HG03457 (cell line): Measurements from ENCODE around the gene LDLRAP1.
"Not testable (repeated sequence)": the region's sequence is repeated elsewhere in the genome, so short reads cannot be mapped to it uniquely, and the experiment has no call there.

Source experiments
- ATAC-seq: cut with Tn5 transposase; IDR thresholded peaks from one replicate; pipeline ENCODE4 v1.9.1; 2021; ENCODE audit warnings: moderate number of reproducible peaks; ENCODE audit not compliant: unreplicated experiment

The LDLRAP1 gene, protein sequence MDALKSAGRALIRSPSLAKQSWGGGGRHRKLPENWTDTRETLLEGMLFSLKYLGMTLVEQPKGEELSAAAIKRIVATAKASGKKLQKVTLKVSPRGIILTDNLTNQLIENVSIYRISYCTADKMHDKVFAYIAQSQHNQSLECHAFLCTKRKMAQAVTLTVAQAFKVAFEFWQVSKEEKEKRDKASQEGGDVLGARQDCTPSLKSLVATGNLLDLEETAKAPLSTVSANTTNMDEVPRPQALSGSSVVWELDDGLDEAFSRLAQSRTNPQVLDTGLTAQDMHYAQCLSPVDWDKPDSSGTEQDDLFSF

DNA sequence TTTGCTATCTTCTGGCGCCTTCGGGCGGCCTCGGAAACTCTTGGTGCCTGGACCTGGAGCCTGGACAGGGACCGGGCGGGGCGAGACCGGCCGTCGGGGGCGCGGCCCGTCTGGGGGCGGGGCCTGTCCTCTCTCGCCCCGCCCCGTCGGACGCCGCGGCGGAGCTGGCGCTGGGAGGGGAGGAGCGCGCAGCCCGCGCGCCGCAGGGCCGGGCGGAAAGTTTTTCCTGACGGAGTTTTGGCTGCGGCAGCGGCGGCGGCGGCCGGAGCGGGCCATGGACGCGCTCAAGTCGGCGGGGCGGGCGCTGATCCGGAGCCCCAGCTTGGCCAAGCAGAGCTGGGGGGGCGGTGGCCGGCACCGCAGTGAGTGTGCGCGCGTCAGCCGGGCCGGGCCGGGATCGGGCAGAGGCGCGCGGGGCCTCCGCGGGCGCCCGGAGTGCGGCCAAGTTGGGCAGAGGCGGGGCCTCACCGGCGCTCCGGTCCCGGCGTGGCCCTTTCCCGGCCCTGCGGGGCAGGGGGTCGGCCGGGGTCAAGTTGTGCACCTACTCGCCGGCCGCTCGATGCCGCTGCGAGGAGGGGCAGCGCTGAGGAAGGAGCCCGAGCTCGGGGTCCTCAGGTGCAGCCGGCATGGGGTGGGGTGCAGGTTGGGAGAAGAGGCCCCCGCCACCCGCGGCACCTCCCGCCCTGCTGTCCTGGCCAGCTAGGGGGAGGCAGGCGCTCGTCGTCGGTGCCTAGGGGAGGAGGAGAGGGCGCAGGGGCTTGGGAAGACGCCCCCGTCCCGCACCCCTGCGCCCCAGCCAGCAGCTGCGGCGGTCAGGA is at the start of gene LDLRAP1:
LDLRAP1 (plus strand) TSS at position 182 of the 818 bp plus-strand sequence; CDS start at position 275, 93 bp downstream.
- ATAC-seq = no peak

DNA sequence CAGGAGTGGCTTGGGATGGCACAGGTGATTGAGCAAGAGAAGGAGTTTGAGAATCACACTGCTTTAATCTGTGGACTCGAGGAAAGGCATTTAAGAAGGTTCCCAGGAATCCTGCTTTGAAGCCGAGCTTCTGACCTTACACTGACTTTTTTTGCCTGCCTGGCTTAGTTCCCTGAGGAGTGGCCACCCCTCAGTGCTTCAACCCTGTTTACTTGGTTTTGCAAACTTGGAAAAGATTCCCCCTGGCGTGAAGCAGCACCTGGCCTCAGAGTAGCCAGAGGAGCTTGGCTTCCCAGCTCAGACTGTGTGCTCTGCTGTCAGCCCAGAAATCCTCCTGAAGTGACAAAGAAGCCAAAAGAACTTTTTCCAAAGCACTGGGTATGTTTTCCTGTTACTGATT is 48.5 kb upstream of the LDLRAP1 start:
- ATAC-seq = no peak

DNA sequence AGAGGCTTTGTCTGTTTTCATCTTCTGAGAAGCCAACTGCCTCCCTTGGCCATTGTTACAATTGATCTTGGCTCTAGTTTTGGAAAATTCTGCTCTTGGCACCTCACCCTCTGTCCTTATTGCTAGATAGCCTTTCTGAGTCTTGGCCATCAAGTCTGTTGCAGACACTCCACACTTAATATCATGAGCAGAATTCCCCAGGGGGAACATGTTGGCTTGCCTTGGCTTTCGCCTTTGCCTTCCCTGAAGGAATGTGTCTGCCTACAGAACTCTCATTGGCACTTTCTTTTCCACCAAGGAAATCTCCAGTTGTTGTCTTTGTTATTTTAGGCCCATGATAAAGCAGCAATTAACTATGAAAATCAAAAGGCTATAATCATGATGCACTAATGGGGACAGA is 42.7 kb upstream of the LDLRAP1 start:
- ATAC-seq = no peak

DNA sequence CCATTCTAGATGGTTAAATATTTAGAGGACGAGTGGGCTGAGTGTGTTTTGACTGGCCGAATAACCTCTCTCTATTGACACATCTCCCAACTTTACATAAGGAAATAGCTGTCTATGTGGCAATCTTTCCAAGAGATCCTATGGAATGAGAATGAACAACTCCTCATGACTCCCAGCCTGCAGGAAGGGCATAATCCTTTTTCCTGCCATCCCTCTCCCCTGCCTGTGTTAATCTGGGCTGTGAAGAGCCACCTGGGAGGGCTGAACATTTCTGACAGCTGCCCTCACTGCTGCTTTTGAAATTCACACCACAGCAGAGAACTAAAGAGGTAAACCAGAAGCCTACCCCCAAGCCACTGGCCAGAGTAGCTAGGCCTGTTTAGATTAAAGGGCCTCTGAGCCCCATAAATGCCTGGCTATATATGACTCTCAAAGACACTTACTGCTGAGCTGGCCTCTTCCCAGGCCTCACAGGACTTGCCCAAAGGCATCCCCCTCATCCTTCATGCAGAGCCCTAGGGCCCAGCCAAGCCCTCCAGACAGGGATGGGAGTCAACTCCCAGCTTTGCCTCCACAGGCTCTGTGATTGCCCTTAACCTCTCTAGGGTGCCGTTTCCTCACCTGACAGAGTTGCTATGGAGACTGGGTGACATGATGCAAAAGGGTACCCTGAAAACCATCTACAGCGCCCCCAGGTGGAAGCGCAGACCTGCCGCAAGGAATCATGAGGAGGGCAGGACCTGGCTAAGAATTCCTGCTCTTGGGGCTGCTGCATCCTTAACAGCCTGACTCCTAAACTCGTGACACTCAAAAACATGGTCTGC is 42.0 kb upstream of the LDLRAP1 start:
- ATAC-seq = no peak

DNA sequence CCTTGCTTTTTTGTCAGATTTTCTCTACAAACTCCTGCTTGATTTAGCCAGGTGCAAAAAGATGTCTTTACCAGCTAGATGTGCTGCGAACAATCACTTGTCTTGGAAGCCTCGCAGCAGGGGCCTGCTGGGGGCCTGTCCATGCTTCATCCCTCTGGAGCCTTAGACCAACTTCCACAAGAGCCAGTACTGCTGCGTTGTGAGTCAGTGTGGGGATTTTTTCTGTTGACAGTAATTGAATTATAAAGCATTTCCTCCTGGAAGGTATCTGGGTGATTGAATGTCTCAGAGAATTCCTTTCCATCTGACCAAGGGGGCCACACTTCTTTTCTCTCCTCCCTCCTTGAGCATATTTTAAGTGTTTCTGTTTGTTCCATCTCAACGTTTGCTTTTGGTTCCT is 40.4 kb upstream of the LDLRAP1 start:
- no peak for ATAC-seq

DNA sequence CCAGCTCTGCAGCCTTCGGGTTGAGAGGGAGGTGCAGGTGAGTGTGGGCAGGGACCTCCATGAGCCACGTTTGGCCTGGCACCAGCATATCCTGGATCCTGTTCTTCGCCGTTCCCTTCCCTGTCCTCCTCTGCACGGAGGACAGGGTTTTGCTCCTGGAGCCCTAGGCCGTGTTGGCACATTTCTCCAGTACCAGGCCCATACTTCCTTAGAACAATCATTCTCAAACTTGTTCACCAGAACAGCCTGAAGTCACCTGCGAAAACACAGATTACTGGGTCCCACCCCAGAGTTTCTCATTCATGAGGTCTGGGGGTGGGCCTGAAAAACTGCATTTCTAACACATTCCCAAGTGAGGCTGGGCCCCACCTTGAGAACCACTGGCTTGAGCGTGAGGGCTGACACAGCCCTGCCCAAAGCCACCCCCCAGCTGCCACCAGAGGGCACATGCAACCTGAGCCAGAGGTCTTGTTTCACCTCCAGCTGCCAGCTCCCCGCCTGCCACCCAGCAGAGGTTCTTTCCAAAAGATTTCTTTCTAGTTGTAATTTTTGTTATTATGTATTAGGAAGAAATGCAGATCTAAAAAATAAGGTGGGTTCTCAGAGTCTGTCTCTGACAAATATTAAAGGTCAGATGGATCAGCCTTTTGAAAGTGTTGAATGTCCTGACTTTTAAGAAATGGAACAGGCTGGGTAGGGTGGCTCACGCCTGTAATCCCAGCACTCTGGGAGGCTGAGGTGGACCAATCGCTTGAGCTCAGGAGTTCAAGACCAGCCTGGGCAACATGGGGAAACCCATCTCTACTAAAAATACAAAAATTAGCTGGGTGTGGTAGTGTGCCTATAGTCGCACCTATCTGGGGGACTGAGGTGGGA is 39.6 kb upstream of the LDLRAP1 start:
- ATAC-seq = no peak

DNA sequence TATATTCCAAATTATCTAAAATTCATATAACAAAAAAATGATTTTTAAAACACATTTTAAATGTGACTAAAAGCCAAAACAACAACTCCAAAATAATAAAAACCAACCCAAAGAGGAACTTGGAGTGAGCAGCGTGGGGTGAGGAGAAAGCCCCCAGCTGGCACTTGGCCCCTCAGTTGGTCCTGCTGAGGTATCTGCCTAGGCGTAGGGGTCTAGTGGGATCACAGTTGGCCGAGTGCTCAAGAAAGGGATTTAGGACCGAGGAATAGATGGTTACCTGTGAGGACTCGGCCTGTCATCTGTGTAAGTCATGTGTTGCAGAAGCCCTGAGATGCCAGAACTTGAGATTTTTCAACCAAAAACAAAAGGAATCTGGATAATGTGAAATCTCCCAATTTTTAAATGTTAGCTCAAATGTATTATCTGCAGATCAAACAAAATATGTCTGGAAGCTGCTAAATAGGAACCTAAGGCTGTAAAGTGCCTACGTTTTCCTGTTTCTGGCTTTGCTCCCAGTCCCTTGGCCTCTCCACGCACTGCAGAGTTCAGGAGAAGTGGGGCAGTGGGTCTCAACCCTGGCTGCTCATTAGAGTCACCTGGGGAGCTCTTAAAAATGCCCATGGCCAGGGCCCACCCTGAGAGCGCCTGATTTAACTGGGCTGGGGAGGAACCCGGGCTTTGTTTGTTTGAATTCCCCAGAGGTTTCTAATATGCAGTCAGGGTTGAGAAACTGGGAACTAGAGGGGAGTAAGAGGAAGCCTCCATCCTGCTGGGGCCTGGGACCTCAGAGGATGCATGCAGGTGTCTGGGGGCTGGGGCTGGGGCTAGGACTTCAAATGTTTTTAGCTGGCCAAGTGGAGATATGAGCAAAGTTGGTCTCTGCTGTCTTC is 38.5 kb upstream of the LDLRAP1 start:
- no peak for ATAC-seq

DNA sequence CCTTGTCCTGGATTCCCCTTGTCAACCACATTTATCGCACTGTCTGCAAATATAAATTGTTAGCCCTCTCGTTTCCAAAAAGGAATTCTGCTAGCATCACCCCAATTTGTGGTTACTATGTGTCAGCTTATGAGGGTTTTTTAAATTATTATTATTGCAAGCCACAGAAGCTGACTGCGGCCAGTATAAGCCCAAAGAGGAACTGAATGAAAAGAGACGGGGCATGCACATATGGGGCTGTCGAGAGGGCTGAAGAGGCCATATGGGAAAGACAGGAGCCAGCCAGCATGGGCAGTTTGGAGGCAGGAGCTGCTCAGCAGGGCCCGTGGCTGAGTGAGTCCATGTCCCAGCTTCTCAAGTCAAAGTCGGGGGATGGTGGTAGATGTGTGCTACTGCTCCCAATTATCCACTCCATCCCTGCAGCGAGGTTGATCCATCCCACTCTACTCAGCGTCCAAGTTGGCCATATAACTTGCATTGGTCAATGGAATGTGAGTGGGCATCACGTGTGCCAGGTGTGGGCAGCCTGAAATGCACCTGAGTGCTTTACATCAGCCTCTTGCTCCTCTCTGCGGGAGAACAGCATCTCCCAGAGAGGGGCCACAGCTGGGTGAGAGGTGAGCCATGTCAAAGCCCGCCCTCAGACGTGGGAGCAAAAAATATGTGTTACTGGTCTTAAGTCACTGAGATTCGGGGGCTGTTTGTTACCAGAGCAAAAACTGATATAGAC is 37.6 kb upstream of the LDLRAP1 start:
- no peak for ATAC-seq

DNA sequence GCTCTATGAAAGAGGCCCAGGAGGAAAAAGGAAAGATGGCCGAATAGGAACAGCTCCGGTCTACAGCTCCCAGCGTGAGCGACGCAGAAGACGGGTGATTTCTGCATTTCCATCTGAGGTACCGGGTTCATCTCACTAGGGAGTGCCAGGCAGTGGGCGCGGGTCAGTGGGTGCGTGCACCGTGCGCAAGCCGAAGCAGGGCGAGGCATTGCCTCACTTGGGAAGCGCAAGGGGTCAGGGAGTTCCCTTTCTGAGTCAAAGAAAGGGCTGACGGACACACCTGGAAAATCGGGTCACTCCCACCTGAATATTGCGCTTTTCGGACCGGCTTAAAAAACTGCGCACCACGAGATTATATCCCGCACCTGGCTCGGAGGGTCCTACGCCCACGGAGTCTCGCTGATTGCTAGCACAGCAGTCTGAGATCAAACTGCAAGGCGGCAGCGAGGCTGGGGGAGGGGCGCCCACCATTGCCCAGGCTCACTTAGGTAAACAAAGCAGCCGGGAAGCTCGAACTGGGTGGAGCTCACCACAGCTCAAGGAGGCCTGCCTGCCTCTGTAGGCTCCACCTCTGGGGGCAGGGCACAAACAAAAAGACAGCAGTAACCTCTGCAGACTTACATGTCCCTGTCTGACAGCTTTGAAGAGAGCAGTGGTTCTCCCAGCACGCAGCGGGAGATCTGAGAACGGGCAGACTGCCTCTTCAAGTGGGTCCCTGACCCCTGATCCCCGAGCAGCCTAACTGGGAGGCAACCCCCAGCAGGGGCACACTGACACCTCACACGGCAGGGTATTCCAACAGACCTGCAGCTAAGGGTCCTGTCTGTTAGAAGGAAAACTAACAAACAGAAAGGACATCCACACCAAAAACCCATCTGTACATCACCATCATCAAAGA is 36.6 kb upstream of the LDLRAP1 start:
- ATAC-seq = not testable (repeated sequence)

DNA sequence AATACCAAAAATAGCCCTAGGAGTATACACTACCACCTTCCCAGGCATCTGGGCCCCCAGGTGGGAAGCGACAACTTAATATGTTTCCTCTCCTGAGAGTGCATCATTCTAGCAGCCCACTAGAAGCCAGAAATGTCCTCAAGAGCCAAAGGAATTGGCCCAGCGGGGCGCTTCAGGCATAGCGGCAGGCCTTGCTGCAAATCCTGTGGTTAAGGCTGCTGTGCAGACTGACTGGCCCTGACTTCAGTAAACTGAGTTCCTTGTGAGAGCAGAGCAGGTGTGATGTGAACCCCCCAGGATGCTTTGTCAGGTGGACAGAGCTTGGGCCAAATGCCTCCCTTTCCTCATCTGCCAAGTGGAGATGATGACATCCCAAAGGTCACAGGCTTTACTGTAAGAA is 29.7 kb upstream of the LDLRAP1 start:
- no peak for ATAC-seq

DNA sequence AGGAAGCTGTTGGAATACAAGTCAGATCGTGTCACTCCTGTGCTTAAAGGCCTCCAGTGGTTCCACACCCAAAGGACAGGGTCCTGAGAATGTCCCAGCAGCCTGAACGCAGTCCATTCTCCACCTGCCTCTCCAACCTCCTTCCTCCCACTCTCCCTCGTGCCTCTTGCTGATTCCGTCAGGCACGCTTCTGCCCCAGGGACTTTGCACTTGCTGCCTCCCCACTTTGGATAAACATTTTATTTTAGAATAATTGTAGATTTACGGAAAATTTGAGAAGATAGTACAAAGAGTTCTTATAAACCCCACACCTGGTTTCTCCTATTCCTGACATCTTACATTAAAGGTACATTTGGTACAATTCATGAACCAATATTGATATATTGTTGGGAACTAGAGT is 28.4 kb upstream of the LDLRAP1 start:
- ATAC-seq = no peak

DNA sequence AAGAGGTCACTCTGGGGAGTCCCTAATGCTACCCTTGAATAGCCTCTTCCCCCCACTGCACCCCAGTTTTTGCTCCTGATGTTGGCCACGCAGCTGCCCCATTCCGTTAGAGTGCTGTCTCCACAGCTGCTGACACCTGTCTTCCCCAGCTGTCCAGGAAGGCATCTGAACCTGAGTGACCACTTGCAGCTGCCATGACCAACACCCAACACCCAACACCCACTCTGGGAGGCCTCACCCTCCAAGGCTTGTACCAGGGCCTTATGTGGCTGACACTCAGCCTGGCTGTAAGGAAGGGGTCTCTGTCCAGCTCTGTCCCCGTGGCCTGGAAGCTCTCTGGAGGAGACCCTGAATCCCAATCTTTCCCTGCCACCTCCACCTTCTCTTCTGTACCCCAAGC is 26.7 kb upstream of the LDLRAP1 start:
- no peak for ATAC-seq

DNA sequence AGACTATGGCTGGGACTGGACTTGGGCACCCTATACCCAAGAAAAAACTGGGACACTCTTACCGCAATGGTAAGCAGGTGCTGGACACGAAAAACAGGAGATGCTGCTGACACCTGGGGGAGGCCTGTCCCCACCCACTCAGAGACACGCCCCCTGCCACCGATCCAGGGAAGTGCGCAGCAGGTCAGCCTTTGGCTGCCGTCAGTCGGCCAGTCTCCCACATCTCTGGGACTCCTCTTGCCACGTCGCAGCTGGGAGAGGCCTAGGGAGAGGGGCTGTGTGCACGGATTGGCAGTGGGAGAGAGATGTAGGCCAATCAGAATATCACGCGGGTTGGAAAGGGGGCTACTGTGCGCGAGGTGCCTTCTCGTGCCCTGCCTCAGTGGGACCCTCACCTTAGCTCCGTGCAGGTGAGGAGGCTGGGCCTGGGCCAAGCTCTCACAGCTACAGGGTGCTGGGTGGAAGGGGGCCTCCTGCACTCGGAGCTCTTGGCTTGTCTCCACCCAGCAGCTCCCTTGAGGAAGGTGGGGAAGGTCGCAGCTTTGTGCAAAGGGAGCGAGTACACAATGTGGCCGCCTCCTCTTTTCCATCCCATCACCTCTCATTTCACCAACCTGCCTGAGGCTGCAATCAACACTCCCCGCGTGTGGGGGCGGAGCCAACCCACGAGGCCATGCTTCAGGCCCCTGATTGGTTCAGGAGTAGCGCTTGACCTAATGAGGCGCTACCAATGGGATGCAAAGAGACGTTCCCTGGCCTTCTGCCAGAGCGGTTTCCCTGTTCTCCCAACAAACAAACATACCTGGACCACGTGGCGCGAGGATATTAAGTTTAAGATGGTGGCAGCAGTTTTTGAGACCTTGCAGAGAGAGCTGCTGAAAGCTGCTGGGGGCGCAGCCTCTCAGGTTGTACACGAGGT is 25.7 kb upstream of the LDLRAP1 start:
- no peak for ATAC-seq

DNA sequence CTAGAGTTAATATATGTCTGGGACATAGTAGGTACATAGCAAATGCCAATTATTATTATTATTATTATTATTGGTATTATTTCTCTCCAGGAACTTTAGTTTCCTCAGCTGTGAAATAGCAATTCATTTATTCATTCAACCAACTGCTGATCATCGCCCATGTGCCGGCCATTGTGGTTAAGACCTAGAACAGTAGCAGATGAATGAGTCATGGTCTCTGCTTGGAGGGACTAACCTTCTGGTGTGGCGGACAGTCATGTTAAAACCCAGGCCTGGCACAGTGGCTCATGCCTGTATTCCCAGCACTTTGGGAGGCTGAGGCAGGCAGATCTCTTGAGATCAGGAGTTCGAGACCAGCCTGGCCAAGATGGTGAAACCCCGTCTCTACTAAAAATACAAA is 23.8 kb upstream of the LDLRAP1 start:
- ATAC-seq = no peak

DNA sequence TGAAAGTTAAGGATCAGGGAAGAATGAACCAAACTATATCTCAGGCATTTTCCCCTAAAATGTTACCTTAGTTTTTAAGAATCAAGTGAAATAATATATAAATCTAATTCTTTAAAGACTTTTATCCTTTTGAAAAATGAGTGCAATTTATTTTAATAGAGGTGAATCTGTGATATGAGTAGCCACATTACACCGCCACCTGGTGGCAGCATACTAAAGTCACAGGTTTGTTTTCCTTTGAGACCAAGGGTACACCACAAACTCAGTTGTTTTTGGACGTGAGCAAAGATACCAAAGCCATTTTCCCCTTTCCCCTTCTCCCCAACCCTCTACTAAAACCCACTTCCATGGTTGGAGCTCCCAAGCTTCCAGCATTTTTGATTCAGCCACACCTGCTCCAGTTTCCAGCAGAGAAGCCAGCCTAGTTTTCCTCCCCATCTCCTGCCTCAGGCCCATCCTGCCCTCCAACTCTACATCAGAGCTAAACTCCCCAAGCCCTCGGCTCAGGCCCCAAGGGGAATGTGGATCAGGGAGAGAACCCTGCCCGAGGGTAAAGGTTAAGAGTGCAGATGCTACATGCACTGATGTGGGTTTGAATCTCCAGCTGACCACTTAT is 22.9 kb upstream of the LDLRAP1 start:
- no peak for ATAC-seq

DNA sequence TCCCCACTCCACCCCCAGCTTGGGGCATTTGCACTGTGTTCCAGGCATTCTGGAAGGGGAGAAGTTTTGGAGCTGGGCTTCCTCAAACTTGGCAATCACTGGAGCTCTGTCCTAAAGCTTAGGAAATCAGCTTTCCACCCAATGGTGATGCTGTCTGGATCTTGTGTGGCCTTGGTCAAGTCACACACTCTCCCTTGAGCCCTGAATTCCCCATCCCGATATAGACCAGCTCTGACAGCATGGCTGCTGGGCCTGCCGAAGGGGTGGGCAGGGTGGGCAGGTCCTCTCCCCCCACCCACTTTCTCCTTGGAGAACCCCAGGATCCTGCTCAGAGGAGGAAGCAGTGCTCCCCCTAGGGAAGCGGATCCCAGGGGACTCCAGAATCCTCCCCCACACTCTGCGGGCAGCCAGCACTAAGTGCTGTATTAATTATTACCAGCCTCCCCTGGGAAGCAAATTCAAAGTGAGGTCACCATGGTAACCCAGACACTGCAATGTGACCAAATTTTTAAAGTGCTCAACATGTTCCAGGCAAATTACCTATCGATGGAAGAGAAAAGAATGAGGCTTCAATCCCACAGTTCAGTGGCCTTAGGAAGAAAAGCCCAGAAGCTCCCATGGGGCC is 21.3 kb upstream of the LDLRAP1 start:
- no peak for ATAC-seq
